LNCaP clone FGC (cell line): ENCODE data around the gene HOXC11.

Experiments used
- DNase-seq: peaks from one replicate; pipeline ENCODE4 v3.0.0-alpha.2; 2011; ENCODE audit warnings: low read depth
- H3K4me3 ChIP-seq: 2 replicates; pipeline ENCODE4 v1.5.1; 2011; ENCODE audit warnings: mild to moderate bottlenecking, low read depth, low read length, control low read depth
- TF ChIP-seq, protein P1 (sequence below): IDR thresholded peaks from 2 replicates; pipeline ENCODE4 v1.5.1; 2012; ENCODE audit warnings: mild to moderate bottlenecking; ENCODE audit not compliant: control insufficient read depth, insufficient read depth; ENCODE audit errors: extremely low read depth

Gene HOXC11

DNA sequence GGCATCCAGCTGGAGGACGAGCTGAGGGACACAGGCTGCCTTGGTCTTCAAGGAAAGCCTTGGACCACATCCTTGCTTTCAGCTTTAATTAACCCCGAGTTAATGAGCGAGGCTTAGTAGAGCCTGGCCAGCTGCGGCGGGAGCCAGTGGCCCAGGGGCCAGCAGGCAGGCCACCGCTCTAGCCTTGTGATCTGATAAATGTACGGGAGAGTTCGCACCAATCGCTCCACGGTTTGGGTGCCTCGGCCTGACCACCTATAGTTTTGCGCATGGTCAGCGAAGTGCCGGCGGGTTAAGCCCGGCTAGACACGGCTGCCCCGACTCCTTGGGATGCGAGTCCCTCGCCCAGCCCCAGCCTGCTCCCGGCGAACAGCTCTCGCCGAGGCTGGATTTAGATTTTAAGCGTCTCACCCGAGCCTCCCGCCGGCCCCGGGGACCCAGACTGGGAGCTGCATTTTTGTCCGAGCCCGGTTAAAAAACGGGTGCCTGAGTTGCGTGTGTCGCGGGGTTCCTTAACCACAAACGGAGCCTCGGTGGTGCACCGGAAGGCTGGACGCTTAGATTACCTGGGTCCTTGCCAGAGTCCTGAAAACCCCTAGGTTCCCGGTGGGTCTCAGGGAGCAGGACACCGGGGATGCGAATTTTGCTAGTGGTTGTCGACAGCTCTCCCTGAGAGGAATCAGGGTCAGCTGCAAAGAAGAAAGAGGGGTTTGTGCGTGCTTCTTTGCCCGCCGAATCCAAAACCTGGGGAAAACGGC lies 21.2 kb upstream of the HOXC11 start:
- no peak overlapping the region for H3K4me3 ChIP-seq
- TF ChIP-seq, protein P1, sequence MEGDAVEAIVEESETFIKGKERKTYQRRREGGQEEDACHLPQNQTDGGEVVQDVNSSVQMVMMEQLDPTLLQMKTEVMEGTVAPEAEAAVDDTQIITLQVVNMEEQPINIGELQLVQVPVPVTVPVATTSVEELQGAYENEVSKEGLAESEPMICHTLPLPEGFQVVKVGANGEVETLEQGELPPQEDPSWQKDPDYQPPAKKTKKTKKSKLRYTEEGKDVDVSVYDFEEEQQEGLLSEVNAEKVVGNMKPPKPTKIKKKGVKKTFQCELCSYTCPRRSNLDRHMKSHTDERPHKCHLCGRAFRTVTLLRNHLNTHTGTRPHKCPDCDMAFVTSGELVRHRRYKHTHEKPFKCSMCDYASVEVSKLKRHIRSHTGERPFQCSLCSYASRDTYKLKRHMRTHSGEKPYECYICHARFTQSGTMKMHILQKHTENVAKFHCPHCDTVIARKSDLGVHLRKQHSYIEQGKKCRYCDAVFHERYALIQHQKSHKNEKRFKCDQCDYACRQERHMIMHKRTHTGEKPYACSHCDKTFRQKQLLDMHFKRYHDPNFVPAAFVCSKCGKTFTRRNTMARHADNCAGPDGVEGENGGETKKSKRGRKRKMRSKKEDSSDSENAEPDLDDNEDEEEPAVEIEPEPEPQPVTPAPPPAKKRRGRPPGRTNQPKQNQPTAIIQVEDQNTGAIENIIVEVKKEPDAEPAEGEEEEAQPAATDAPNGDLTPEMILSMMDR: no peak
- DNase-seq: no peak

DNA sequence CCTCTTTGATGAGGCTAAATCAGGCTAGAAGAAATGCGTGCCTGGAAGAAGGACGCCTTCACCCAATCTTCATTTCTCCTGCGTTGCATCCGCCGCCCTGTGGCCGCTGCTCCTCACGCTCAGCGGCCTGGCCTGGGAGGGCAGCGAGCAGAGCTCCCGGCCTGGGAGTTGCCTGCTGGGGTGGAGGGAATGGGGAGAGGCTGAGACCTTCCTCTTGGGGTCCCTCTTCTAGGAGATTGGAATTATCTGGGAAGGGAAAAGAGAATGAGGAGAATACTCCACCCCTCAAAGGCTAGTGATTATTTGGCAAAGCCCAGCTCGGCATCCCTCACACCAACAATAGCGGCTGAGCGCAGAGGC lies 20.6 kb upstream of the HOXC11 start:
- no peak overlapping the region for H3K4me3 ChIP-seq
- TF ChIP-seq, protein P1: no peak
- DNase-seq: no peak

DNA sequence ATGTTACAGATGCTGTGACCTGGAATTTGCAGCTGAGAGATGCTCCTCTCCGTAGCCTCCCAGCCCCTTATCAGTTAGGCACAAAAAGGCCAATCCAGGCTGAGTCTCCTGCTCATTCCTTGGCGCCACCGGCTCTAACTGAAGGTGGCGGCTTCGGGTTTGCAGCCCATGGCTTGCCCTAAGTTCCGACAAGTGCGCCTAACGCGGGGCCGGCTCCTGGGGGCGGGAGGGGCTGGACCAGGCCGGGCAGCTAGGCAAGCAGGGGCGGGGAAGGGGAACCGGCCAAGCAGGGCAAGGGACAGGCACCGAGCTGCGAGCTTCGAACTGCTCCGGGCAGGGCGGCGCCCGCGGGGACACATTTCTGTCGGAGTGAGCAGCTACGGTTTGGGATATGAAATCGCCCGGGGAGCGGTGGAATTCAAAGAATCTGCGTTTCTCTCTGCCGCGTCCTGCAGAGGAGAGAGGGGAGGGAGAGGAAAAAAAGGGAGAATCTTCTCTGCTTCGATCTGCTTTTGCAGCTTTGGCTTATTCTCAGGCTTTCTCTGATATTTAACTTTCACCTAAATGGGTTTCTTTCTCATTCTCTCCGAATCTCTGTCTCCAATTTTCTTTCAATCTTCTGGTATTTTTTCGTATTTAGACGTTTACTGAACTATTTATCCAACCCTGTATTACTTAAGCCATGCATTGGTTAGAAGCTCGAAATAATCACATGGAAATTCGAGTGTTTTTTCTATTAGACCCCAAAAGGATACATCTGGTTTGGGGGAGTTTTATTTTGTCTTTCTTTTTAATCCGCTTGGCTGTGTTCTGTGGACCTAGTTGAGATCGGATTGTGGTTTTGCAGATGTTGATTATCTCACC lies 19.8 kb upstream of the HOXC11 start:
- no peak for DNase-seq
- no peak overlapping the region for H3K4me3 ChIP-seq
- TF ChIP-seq, protein P1: no peak

DNA sequence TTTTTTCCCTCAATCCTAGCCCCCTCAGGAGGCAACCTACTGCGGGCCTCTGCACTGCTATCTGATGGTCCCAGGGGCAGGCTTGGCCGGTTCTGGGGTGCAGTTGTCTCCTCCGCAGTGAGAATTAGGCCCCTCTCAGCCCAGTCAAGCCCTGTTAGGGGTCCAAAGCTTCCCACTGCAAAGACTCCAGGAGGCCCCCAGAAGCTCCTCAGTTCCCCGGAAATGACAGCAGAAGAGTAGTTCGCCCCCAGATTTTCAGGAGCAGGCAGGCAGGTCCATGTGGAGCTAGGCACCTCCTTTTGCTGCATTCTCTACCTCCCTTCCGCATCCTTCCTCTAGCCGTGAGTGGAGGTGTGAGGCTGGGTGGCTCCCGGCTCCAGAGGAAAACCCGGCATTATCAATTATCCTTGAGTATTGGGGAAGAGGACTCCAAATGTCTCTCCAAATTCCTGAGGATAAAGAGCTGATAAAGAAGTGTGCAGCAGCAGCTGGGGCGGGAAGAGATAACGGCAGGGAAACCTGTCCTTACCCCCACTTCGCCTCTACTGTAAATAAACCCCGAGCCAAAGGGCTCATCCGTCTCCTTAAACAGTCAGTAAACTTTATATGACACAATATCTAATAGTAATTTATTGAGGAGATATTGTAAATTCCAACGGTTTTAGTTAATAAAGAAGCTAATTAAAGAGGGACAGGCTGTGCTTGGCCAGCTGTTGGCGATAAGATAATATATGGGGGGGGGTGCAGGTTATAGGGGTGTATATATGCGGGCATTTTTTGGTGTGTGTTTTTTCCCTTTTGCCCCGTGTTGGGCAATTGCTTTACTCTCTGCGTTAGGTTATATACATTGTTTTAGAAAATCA lies 18.9 kb upstream of the HOXC11 start:
- no peak for DNase-seq
- H3K4me3 ChIP-seq: peak overlapping the region; percentile 46
- TF ChIP-seq, protein P1: no peak

DNA sequence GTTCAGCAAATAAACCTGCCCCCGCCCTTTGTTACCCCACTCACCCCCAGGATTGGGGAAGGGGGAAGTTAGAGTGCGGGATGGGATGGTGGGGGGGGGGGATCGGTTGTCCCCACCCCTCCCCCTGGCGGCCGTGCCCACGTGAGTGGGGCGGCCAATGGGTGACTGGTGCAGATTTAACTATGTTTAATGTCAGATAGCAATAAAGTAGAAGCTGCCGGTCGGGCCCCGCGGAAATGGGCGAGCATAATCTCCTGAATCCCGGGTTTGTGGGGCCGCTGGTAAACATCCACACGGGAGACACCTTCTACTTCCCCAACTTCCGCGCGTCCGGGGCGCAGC lies 18.3 kb upstream of the HOXC11 start, which contains the start of gene HOXC12:
Gene HOXC12 (plus strand): TSS at position 210 of the 342 bp plus-strand sequence. CDS start 27 bp downstream, at position 237.
- H3K4me3 ChIP-seq: peak within 1 kb of the TSS; percentile 46
- TF ChIP-seq, protein P1: no peak
- DNase-seq: no peak

DNA sequence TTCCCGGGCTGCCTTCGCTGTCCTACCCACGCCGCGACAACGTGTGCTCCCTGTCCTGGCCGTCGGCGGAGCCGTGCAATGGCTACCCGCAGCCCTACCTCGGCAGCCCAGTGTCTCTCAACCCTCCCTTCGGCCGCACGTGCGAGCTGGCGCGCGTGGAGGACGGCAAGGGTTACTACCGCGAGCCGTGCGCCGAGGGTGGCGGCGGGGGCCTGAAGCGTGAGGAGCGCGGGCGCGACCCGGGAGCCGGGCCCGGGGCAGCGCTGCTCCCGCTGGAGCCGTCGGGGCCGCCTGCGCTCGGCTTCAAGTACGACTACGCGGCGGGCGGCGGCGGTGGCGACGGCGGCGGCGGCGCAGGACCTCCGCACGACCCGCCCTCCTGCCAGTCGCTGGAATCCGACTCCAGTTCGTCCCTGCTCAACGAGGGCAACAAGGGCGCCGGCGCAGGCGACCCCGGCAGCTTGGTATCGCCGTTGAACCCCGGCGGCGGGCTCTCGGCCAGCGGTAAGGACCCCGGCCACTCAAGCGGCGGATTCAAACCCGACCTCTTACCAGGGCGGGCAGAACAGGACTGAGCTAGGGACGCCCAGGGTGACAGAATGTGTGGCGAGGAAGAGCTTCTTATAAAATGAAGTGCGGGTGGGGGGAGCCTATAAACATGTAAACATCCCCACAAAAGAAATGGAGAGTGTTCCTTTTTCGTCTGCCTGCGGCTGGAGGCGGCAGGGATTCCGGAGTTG lies 17.7 kb upstream of the HOXC11 start:
- TF ChIP-seq, protein P1: no peak
- no peak for DNase-seq
- H3K4me3 ChIP-seq: peak overlapping the region; percentile 46
